ENCODE data around the gene BTN2A1.

GRCh38 chr6:26438000-26438399, 19.8 kb upstream of the BTN2A1 start:
- TF ChIP-seq ZNF274 (IDR thresholded peaks at IDR 0.05; ENCODE audit: insufficient read depth, insufficient read length) (no peak), IRF3 (IDR thresholded peaks at IDR 0.05) (no peak), CTCF (IDR thresholded peaks at IDR 0.05 in 2 of 3, conservative IDR thresholded peaks at IDR 0.05 in 1 of 3; ENCODE audit: control insufficient read depth in 2 of 3, extremely low read depth in 1 of 3, insufficient read depth in 1 of 3, low read depth in 3 of 3, low read length in 3 of 3) (no peak), ZBTB11 (CRISPR knock-in tag; IDR thresholded peaks at IDR 0.05) (no peak), REST (IDR thresholded peaks at IDR 0.05; ENCODE audit: low read depth, low read length) (no peak), POLR2A (IDR thresholded peaks at IDR 0.05; ENCODE audit: low read depth, low read length) (no peak)

All from GM12878 (cell line).